Superior temporal gyrus (tissue), 1 donor: ENCODE data around the gene PARD3B.

ENCODE experiments used
- DNase-seq: peaks from one replicate; pipeline ENCODE4 v3.0.0-alpha.2; 2016; ENCODE audit errors: extremely low spot score

The PARD3B gene

DNA sequence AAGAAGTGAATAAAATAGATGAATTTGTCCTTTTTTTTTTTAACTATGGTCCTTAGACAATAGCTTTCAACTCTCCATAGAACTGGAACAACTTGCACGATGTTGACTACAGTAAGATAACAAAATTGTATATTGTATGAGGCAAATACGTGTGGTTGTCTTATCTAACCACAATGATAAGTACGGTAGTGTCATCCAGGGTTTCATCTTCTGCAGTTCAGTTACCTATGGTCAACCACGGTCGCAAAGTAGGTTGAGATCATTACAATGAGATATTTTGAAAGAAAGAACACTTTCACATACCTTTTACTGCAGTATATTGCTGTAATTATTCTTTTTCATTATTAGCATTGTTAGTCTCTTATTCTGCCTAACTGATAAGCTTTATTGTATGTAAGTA lies 295.2 kb downstream of the PARD3B start:
- DNase-seq = no peak

DNA sequence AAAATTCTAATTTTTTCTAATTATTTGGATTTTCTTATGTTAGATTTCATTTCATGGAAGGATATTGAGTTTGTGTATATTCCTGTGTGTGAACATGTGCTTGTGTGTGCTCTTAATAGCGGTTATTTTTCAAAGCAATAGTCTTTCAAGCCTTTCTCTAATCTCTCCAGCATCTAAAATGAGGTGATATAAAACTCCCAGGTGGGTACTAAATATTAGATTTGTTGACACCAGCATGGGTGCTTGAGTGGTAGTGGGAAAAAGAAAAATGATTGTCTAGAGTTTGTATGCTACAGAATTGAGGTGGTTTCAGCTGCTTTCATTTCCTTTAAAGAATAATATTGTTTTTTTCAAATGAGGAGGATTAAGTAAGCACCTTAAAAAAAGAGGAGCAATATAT lies 296.8 kb downstream of the PARD3B start:
- DNase-seq = no peak

DNA sequence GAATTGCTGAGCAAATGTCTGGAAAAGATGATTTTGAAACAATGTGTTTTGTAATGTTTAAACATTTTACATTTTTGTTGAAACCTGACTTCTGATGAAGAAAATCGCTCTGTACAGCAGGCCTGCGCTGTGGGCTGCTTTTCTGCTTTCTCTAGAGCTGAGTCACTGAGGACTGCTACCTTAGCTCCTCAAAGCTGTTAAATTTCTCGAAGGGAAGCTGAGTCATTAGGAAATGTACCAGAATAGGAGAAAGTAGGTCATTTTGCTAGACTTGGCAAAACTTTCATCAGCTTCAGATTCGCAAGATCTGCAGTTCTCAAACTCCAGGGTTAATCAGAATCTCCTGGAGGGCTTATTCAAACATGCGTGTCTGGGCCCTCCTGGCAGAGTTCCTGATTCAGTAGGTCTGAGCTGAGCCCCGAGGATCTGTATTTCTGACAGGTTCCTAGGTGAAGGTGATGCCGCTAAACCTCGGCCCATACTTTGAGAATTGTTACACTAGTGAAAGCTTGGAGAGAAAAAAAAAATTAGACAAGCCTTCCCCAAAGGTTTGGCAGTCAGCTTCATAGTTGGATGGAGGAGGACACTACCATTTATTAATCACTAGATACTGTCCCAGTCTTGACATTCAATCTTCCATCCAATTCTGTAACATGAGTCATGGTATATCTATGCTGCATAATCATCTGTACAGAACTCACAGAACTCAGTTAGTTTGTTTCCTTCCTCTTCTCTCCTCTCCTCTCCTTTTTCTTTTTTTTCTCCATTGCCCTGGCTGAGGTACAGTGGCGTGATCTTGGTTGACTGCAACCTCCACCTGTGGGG lies 297.6 kb downstream of the PARD3B start:
- DNase-seq = peak; percentile 75

DNA sequence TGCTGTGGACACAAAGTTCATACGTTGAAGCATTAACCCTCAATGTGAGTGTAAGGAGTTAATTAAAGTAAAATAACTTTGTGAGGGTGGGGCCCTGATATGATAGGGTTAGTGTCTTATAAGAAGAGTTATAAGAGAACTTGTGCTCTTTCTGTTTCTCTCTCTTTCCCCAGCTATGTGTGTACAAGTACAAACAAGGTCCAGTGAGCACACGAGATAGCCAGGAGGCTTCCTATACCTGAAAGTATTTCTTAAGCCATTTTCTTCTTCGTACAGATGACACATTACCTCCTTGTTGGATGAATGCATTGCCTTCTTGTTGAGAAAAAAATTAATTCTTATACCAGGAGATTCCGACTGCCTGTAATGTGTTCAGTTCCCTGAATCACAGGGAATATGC lies 301.2 kb downstream of the PARD3B start:
- no peak for DNase-seq

DNA sequence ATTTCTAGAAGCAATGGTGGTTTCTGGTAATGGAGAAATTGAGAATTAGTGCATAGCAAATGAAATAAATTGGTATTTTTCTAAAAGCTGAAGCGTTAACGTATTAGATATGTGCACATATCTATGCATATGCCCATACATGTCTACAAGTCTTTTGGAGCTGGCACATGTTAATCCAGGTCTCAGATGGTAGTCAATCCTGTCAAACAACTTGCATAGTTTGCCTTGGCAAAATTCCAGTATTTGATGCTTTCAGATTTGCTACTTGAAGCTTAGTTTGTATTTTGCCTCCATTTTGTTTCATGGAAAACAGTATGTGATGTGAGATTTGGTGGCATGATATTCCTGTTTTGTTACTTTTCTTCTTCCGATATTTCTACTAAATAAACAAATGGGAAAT lies 304.6 kb downstream of the PARD3B start:
- DNase-seq = no peak

DNA sequence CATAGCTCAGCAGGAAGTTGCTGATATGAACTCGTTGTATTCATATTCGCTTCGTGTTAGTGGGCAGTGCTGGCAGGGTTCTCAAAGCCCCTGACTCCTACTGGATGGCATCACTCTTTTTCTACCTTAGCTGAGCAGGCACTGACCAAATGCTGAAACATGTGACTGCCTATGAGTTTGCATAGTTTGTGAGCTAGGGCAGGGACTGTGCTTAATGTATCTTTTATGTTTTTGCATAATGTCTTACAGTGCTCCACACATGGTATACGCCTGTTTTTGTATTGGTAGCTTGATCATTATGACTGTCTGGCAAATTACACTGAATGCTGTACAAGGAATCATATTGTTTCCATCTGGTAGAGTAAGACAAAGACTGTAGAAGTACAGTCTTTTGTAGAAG lies 305.3 kb downstream of the PARD3B start:
- DNase-seq = no peak

DNA sequence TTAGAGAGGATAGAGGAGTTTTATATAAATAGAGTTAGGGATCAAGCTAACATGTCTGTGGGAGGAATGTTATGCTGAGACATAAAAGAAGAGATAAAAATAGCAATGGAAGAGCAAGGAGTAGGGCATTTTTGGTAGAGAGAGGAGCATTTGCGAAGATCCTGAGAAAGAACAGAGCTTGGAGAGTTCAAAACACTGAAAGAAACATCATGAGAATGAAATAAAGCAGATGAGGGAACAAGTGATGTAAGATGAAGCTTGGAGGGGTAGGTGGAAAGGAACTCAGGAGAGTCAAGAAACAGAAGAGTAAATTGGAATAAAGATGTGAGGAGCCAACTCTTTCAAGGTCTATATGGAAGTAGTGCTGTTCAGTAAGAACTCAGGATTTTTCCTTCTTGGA lies 308.6 kb downstream of the PARD3B start:
- no peak for DNase-seq

DNA sequence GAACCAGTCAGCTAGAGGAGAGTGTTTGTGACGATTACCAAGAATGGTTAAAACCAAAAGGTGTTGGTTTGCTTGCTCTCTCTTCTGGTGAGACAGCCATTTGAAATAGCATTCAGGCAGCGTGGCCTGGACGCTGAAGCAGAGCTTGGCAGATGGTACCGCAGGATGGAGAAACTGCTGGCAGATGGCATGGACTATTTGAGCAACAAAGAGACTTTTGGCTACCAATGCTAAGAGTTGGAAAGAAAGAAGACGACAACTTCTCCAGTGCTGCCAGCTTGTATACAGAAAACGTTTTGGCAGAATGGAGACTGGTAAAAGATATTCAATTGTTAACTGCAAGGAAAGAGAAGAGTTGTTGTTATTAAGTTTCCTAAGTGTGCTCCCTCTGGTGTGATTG lies 315.0 kb downstream of the PARD3B start:
- DNase-seq = peak; percentile 75

DNA sequence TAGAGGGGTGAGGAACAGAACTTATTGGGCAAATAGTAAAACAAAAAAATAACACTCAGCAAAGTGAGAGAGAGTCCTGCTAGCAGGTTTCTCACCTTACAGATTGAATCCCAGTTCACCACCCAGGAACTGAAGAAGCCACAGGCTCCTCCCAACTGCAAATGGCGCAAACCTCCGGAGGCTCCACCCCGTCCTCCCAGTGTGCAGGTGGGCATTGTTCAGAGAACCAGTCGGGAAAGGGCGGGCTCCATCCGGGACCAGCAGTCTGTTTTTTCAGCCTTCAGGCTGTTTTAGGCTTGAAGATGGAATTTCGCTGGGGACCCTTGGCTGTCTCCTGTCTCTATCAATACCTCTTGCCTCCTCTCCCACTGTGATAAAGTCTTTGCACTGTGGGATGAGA lies 317.5 kb downstream of the PARD3B start:
- DNase-seq = no peak

DNA sequence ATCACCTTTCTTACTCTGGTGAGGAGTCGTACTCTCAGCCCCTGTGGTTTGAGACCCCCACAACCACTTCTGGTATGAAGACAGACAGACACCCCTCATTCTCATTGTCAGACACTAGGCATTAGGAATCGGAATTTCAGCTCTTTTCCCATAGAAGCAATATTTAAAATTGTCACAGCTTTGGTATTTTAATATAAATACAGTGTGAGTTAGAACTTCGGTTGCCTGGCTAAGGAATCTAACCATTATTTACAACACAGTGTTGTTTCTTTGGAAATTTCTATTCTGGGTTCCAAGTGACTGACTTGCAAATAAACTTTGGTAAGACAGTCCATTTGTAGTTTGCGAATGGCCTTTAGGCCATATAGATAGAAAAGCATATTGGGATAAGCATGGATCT lies 318.1 kb downstream of the PARD3B start:
- no peak for DNase-seq

DNA sequence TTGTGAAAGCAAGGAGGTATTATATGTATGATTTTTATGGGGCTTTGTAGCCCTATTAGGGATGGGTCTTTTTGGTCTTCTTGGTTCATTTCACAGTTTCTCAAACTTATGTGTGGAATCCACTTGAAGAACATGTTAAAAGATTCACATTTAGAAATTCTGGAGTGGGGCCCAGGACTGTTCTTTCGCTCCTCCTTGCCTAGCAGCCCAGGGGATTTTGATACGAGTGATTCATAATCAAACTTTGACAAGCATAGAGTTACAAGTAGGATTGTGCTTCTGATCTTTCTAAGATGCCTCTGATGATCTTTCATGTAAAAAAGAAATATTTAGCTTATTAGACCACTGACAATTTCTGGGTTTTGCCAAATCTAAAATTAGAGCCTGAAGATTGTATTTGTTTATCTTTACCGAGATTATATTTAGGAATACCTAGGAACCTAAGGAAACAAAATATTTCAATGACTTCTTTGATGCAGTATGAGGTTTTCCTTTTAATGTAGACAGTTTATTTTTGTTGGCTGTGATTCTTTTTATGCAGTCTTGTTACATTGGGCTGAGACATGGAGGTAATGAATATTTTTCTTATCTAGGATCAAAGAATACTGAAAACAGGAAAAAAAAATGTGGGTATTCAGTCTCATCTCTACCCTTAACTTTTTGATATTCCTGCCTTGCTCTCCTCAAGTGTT lies 324.0 kb downstream of the PARD3B start:
- DNase-seq = no peak

DNA sequence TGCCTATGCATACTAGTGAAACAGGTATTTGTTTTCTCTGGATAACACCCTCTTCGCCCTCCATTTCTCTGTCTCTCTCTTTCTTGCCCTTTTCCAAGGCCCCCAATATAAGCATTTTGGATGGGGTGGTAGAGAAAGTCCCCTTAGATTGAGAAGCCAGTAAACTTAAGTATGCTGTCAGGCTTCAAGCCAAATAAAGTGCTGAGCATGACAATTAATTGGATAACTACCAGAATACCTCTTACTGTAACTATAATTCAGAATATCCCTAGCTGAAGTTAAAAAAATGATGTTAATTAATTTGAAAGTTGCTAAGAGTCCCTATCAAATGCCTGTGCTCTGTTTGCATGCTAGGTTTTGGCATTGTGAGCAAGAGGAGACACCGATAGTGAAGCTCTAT lies 324.8 kb downstream of the PARD3B start:
- no peak for DNase-seq

DNA sequence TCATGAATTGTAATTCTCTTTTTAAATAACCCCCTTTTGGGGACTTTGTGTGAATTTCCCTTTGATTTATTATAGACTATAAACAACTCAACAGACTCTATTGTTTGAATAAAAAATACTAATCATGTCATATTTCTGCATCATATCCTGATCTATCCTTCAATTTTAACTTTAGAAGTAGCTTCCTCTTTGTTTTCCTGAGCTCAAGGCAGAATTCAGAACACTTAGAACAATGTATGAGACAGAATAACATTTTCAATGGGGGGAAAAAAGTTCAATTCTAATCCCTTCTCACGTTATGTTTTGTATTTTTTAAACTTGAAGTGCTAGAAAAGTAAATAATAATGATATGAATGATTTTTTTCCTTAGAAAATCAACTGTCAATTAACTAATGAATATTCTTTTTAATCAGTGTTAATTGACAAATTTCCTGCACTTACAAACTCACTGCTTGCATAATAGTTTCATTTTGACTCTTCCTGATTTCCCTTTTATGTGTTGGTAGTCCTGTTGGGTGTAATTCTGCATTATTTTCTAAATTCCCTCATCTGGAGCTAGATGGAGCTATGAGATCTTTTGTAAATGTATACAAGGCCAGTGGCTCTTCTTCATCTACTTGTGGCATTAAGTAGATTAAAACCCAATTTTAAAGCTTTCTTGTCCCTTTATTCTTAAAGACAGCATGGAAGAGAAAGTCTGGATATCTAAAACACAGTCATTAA lies 326.1 kb downstream of the PARD3B start:
- DNase-seq = peak; percentile 82

DNA sequence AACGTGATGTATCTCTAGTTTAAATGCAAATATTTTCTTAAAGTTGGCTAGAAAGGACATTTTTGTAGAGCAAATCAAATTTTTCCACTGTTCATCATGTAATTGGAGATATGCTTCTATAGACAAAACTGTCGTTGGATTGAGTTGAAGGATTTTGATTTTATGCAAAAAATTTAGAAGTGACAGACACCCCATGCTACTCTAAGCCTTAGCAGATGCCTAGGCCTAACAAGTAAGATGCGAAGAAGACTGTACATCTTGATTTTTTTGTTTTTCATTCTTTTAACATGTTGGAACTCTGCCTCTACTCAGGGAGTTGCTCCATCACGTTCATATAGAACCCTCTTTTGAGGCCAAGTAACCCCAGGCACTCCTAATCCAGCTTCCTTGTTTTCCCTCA lies 331.0 kb downstream of the PARD3B start:
- DNase-seq = no peak

DNA sequence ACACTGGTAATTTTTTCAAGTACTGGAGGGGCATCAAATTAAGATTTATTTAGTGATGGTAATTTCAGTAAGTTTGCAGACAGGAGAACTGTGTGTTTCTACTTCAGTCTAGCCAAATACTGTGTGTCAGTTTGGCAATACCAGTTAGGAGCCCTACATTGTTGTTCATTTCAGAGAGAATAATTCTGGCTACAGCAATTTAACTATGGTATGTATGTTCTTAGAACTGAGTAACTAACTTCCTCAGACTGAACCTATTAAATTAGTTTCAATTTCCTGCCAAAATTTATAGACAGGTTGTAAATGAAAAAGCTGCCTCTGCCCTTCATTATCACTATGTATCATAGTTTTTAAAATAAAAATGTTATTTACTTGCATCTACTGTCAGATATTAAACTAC lies 332.4 kb downstream of the PARD3B start:
- DNase-seq = no peak

DNA sequence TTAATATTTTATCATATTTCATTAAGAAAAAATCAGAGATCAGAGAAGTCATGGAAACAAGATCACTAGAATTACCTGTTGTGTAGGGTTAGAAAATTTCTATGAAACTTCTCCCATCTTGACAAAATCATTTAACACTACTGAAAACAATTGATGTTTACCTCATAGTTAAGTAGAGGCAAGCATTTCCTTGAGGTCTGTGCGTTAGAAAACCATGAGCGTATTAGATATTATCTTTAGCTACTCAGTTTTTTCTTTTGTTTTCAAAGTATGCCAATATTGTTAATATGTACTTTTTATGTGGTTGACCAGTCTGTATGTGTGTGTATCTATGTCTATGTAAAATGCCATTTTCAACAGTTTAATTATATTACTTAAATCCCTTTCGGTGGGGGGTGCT lies 335.7 kb downstream of the PARD3B start:
- DNase-seq = no peak

DNA sequence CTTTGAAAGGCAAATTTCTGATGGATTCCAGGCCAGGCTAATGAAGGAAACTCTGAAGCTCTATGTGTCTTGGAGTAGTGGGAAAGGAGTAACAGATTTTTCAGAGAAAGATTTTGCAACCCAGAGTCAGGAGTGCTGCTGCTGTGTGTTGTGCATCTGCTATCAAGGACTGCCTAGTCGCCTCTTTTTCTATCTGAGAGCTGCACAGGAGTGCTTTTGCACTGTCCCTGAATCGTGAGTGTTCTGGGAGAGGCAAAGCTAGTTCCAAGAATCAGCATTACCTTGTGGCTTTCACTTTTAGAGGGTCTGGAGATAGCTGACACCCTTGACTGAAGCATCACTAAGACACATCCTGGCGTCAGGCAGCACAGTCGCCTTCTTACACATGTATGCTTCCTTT lies 336.4 kb downstream of the PARD3B start:
- DNase-seq = no peak

DNA sequence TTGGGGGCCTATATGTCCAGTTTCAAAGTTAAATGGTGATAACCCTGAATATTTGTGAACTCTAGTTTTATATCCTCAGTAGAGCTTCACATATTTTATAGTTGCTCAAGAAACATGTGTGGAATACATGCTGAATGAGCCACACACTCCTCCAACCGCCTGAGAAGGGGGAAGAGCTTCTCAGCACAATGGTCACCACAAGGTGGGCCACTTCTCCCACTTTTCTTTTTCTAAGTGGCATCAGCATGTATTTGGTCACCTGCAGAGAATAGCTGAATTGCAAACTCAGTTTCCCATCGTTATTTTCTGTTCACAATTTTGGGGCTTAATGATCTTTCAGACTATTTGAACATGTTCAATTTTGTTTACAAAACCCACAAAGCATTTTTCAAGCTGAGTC lies 340.5 kb downstream of the PARD3B start:
- DNase-seq = no peak

DNA sequence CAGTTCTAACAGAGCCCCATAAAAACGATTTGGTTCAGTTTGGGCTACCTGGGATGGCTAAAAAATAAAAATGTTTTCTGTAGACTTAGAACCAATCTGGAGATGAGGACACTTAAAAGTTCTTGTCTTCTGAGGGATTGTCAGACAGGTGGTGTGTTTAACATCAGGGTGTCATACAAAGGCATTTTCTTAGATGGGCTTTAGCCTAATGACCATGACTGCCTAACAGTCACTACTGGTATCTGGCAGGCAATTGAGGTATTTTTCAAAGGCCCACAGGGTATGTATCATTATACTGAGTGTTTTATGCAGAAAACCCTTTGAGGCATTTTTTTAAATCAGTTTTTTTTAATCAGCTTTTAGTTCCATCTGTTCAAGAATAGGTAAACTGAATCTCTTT lies 341.4 kb downstream of the PARD3B start:
- DNase-seq = no peak

DNA sequence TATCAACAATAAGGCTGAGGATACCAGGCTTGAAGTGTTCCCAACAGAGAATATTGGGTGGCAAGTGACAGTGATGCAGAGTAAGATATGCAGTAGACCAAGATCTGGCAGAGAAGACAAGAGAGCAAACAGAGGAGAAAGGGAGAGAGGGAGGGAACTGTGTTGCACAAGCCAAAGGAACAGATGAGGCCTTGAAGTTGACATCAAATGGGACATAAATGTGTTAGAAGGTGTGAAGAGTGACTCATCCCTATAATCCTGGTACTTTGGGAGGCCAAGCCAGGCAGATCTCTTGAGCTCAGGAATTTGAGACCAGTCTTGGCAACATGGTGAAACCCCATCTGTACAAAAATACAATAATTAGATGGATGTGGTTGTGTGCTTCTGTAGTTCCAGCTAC lies 342.9 kb downstream of the PARD3B start:
- DNase-seq = peak; percentile 25

DNA sequence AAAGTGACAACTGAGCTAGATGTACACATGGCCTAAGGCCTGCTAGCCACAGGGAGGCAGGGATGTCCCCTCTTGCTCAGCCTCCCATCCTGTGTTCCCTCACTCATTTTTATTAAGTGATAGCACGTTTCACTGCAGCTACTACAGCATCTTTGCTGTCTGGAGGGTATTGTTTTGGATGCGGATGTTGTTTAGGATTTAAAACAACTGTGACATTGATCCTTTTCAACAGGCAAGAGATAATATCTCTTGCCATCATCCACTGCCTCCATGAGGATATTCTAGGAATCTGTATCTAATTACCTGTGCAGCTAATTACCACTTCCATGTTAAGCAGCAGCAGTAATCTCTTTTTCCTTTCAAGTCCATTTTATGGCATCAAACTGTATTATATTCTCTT lies 345.4 kb downstream of the PARD3B start:
- DNase-seq = no peak

DNA sequence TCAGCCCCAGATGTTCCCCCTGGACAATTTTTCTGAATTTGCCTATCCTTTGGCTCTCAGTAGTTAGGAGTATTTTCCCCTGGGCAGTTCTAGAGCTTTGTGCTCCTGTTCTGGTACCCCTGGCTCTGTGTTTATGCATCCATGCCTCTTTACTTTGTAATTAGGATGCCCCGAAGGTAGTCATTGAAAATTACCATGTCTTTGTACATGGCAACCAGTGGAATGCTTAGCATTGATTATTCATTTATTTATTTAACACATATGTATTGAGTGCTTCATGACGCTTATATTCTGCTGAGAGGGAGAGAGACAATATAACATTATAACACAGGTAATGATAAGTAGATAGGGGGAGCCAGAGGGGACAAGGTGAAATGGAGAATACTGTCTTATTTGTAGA lies 346.5 kb downstream of the PARD3B start:
- no peak for DNase-seq
